H1 (cell line): ENCODE results near the gene PDK4. TPM values are rescaled to one million over a fixed set of nuclear protein-coding genes. Genes with fewer than 3 reads are reported as not detected.

Experiments
- CTCF ChIA-PET: fragments of 300-600 bp; sonication (Branson Sonifier 250); formaldehyde crosslinking; loops from one replicate; lab custom pipeline; 2021; ENCODE audit not compliant: partially characterized antibody; lab: Charles Lee
- POLR2A ChIA-PET: fragments of 300-600 bp; sonication (Branson Sonifier 250); formaldehyde crosslinking; loops from one replicate; lab custom pipeline; 2021; ENCODE audit warnings: inconsistent platforms; ENCODE audit not compliant: partially characterized antibody; lab: Charles Lee
- DNase-seq, 2 experiments: peaks; one replicate each; pipeline versions ENCODE4 v3.0.0 to v3.0.0-alpha.2; 2010 to 2022; ENCODE audit warnings: low spot score in 2 of 2, low read depth in 1 of 2, mixed read lengths in 1 of 2
- FAIRE-seq: peaks from 2 replicates; lab custom pipeline; 2011; peaks lifted over from hg19 to GRCh38; lab: Jason Lieb, UNC
- H2AFZ ChIP-seq: 2 replicates; pipeline ENCODE4 v1.8.1; 2012; ENCODE audit warnings: low read length, inconsistent platforms
- H2AK5ac ChIP-seq: 2 replicates; pipeline ENCODE4 v1.6.1; 2013; ENCODE audit warnings: low read depth, low read length
- H2BK120ac ChIP-seq: replicated peaks from 2 replicates; pipeline ENCODE3; 2013; ENCODE audit warnings: low read depth, low read length, inconsistent platforms
- H2BK12ac ChIP-seq: 2 replicates; pipeline ENCODE4 v1.6.1; 2013; ENCODE audit warnings: low read depth, low read length
- H2BK15ac ChIP-seq: 2 replicates; pipeline ENCODE4 v1.6.1; 2013; ENCODE audit warnings: low read length
- H2BK20ac ChIP-seq: 2 replicates; pipeline ENCODE4 v1.6.1; 2013; ENCODE audit warnings: low read length
- H2BK5ac ChIP-seq: 2 replicates; pipeline ENCODE4 v1.6.1; 2013; ENCODE audit warnings: low read depth, low read length
- H3K14ac ChIP-seq: 2 replicates; pipeline ENCODE4 v1.6.1; 2013; ENCODE audit warnings: inconsistent platforms; ENCODE audit not compliant: insufficient read length
- H3K18ac ChIP-seq: 2 replicates; pipeline ENCODE4 v1.6.1; 2013; ENCODE audit warnings: low read length; ENCODE audit errors: extremely low read depth
- H3K23ac ChIP-seq: 2 replicates; pipeline ENCODE4 v1.6.1; 2013; ENCODE audit warnings: inconsistent platforms; ENCODE audit not compliant: insufficient read length
- H3K23me2 ChIP-seq: 2 replicates; pipeline ENCODE4 v1.6.1; 2013; ENCODE audit warnings: low read depth, low read length
- H3K27ac ChIP-seq: 2 replicates; pipeline ENCODE4 v1.6.1; 2011; ENCODE audit warnings: low read depth, low read length, inconsistent platforms
- H3K27me3 ChIP-seq, 4 experiments: replicated peaks in 1 of 4; 1 replicate in 1 of 4; 2 replicates in 3 of 4; pipeline versions ENCODE4 v1.6.1 to v1.8.1; 2011 to 2013; ENCODE audit warnings: low read length in 3 of 4, mild to moderate bottlenecking in 3 of 4, inconsistent platforms in 2 of 4, mixed read lengths in 2 of 4, moderate library complexity in 1 of 4; ENCODE audit not compliant: control insufficient read depth in 3 of 4, insufficient read depth in 3 of 4; ENCODE audit errors: extremely low read depth in 1 of 4
- H3K36me3 ChIP-seq, 4 experiments: 2 replicates each; pipeline versions ENCODE4 v1.6.1 to v1.8.1; 2011 to 2013; ENCODE audit warnings: mild to moderate bottlenecking in 4 of 4, low read length in 3 of 4, moderate library complexity in 2 of 4, control low read depth in 1 of 4, inconsistent platforms in 1 of 4; ENCODE audit not compliant: insufficient read depth in 4 of 4, control insufficient read depth in 2 of 4
- H3K4ac ChIP-seq: replicated peaks from 2 replicates; pipeline ENCODE3; 2013; ENCODE audit warnings: low read length, low read depth, mixed read lengths, inconsistent platforms; ENCODE audit not compliant: insufficient read length
- H3K4me1 ChIP-seq, 4 experiments: replicated peaks in 1 of 4; 1 replicate in 1 of 4; 2 replicates in 3 of 4; pipeline versions ENCODE4 v1.6.1 to v1.8.1; 2011 to 2013; ENCODE audit warnings: low read length in 3 of 4, inconsistent platforms in 2 of 4, mixed read lengths in 1 of 4; ENCODE audit not compliant: insufficient read depth in 4 of 4, control insufficient read depth in 3 of 4
- H3K4me2 ChIP-seq, 2 experiments: 2 replicates each; pipeline versions ENCODE4 v1.6.1 to v1.8.1; 2011 to 2013; ENCODE audit warnings: low read depth in 2 of 2, low read length in 2 of 2, control low read depth in 1 of 2, inconsistent platforms in 1 of 2, mild to moderate bottlenecking in 1 of 2; ENCODE audit not compliant: insufficient read depth in 1 of 2
- H3K4me3 ChIP-seq, 4 experiments: fragments of 200-600, 300-600 bp in 1 of 4; sonication (generic), shearing (Covaris generic), sonication (Bioruptor Twin) in 1 of 4; 2 replicates each; pipeline versions ENCODE4 v1.5.1 to v1.8.1; 2011 to 2016; ENCODE audit warnings: low read length in 4 of 4, low read depth in 3 of 4, control low read depth in 2 of 4, inconsistent platforms in 2 of 4, mild to moderate bottlenecking in 2 of 4, mixed read lengths in 1 of 4, moderate library complexity in 1 of 4; ENCODE audit not compliant: insufficient read depth in 2 of 4; ENCODE audit errors: extremely low read depth in 1 of 4
- H3K56ac ChIP-seq: replicated peaks from 2 replicates; pipeline ENCODE3; 2013; ENCODE audit warnings: low read depth, mild to moderate bottlenecking, mixed read lengths, low read length, inconsistent platforms; ENCODE audit not compliant: insufficient read length
- H3K79me1 ChIP-seq: 2 replicates; pipeline ENCODE4 v1.6.1; 2013; ENCODE audit warnings: low read depth, low read length, control low read depth
- H3K79me2 ChIP-seq, 2 experiments: 2 replicates each; pipeline versions ENCODE4 v1.6.1 to v1.8.1; 2012 to 2013; ENCODE audit warnings: low read length in 2 of 2, mild to moderate bottlenecking in 2 of 2, inconsistent platforms in 1 of 2; ENCODE audit not compliant: insufficient read depth in 2 of 2, control insufficient read depth in 1 of 2
- H3K9ac ChIP-seq, 4 experiments: replicated peaks in 1 of 4; 1 replicate in 1 of 4; 2 replicates in 3 of 4; pipeline versions ENCODE4 v1.6.1 to v1.8.1; 2011 to 2013; ENCODE audit warnings: low read depth in 3 of 4, low read length in 3 of 4, control low read depth in 2 of 4, mild to moderate bottlenecking in 2 of 4, moderate library complexity in 2 of 4, inconsistent platforms in 1 of 4; ENCODE audit errors: extremely low read depth in 1 of 4
- H3K9me3 ChIP-seq, 2 experiments: 2 replicates each; pipeline versions ENCODE4 v1.6.1 to v1.8.1; 2012 to 2013; ENCODE audit warnings: mild to moderate bottlenecking in 2 of 2, moderate library complexity in 2 of 2, control low read depth in 1 of 2, inconsistent platforms in 1 of 2, low read depth in 1 of 2, low read length in 1 of 2, mixed read lengths in 1 of 2; ENCODE audit not compliant: insufficient read depth in 2 of 2
- H4K20me1 ChIP-seq, 2 experiments: replicated peaks in 1 of 2; 2 replicates each; pipeline versions ENCODE3 to v1.8.1; 2011 to 2013; ENCODE audit warnings: inconsistent platforms in 2 of 2, low read length in 2 of 2, mild to moderate bottlenecking in 1 of 2; ENCODE audit not compliant: insufficient read depth in 2 of 2, control insufficient read depth in 1 of 2
- H4K5ac ChIP-seq: 2 replicates; pipeline ENCODE4 v1.6.1; 2013; ENCODE audit warnings: low read length, low read depth, mixed read lengths, inconsistent platforms; ENCODE audit not compliant: insufficient read length
- H4K8ac ChIP-seq: 2 replicates; pipeline ENCODE4 v1.8.0; 2013; ENCODE audit warnings: mild to moderate bottlenecking, moderate library complexity, low read length, inconsistent platforms; ENCODE audit not compliant: insufficient read depth; ENCODE audit errors: extremely low read depth
- H4K91ac ChIP-seq: replicated peaks from 2 replicates; pipeline ENCODE3; 2013; ENCODE audit warnings: low read length, mixed read lengths, inconsistent platforms; ENCODE audit not compliant: insufficient read length
- BACH1 ChIP-seq: IDR thresholded peaks from 2 replicates; pipeline ENCODE4 v1.6.1; 2012; ENCODE audit warnings: low read length, improper control_type of control experiment
- CBX5 ChIP-seq: fragments of 300-800, 300-1000 bp; sonication (generic); IDR thresholded peaks from 2 replicates; pipeline ENCODE4 v1.7.1; 2016; ENCODE audit warnings: antibody characterized with exemption, low read length, low read depth
- CHD2 ChIP-seq: IDR thresholded peaks from 2 replicates; pipeline ENCODE4 v1.6.1; 2012; ENCODE audit warnings: low read length, improper control_type of control experiment
- HDAC6 ChIP-seq: IDR thresholded peaks from one replicate; pipeline ENCODE4 v1.7.1; 2012; ENCODE audit warnings: low read depth, mild to moderate bottlenecking, inconsistent platforms, low read length, moderate library complexity
- JUN ChIP-seq: IDR thresholded peaks from 2 replicates; pipeline ENCODE4 v1.6.1; 2011; ENCODE audit warnings: low read depth, mild to moderate bottlenecking, improper control_type of control experiment, low read length
- JUND ChIP-seq: IDR thresholded peaks from 2 replicates; pipeline ENCODE4 v1.6.1; 2011; ENCODE audit warnings: mild to moderate bottlenecking, improper control_type of control experiment, low read length
- KDM1A ChIP-seq: fragments of 200-600, 300-600 bp; sonication (generic); IDR thresholded peaks from 2 replicates; pipeline ENCODE4 v1.7.1; 2016; ENCODE audit warnings: mild to moderate bottlenecking, low read length, borderline replicate concordance
- NANOG ChIP-seq: IDR thresholded peaks from 2 replicates; pipeline ENCODE4 v1.6.1; 2011; ENCODE audit warnings: low read length, low read depth, mild to moderate bottlenecking, inconsistent platforms; ENCODE audit not compliant: insufficient read depth, poor library complexity, severe bottlenecking
- PHF8 ChIP-seq: fragments of 200-600 bp; sonication (generic); conservative IDR thresholded peaks from 2 replicates; pipeline ENCODE4 v1.7.1; 2012; ENCODE audit warnings: low read depth, mild to moderate bottlenecking, inconsistent platforms, low read length, moderate library complexity
- POLR2AphosphoS5 ChIP-seq: IDR thresholded peaks from 2 replicates; pipeline ENCODE4 v1.6.1; 2011; ENCODE audit warnings: low read depth, low read length
- RNF2 ChIP-seq: fragments of 200-900, 300-1000 bp; sonication (generic); IDR thresholded peaks from 2 replicates; pipeline ENCODE4 v1.7.1; 2016; ENCODE audit warnings: borderline replicate concordance, low read depth, mild to moderate bottlenecking, antibody characterized with exemption, low read length; ENCODE audit not compliant: poor library complexity, severe bottlenecking; ENCODE audit errors: missing control alignments
- SAP30 ChIP-seq: fragments of 300-600 bp; sonication (generic); IDR thresholded peaks from 2 replicates; pipeline ENCODE4 v1.7.1; 2012; ENCODE audit warnings: low read length, moderate library complexity, mild to moderate bottlenecking, inconsistent platforms; ENCODE audit not compliant: insufficient read depth, insufficient replicate concordance
- SP4 ChIP-seq: IDR thresholded peaks from 2 replicates; pipeline ENCODE4 v1.6.1; 2012; ENCODE audit warnings: low read length, inconsistent platforms
- TBP ChIP-seq: IDR thresholded peaks from 2 replicates; pipeline ENCODE4 v1.6.1; 2011; ENCODE audit warnings: low read depth, low read length, improper control_type of control experiment
- TCF12 ChIP-seq: IDR thresholded peaks from 2 replicates; pipeline ENCODE4 v1.6.1; 2011; ENCODE audit warnings: low read depth, mild to moderate bottlenecking, low read length
- WGBS, 2 experiments: shearing (Covaris generic) in 1 of 2; methylation state at CpG; one replicate each; pipeline versions ENCODE4 v1.1.6 to v1.1.7; 2013 to 2015; ENCODE audit warnings: low lambda C conversion rate in 2 of 2, mixed read lengths in 2 of 2, inconsistent platforms in 1 of 2, low coverage in 1 of 2, missing lambda C conversion rate in 1 of 2; ENCODE audit not compliant: insufficient replicate concordance in 2 of 2, insufficient coverage in 1 of 2, insufficient read length in 1 of 2; ENCODE audit errors: extremely low coverage in 1 of 2, missing lambda C conversion rate in 1 of 2; 5-methylcytosine and 5-hydroxymethylcytosine counted together
- polyA plus RNA-seq, 7 experiments: library from polyadenylated mRNA; depleted of rRNA in 3 of 7; stranded (reverse) in 5 of 7; unstranded in 2 of 7; fragments of >200 nt in 5 of 7; fragments of 200-250 nt in 2 of 7; gene quantifications; 1 replicate in 5 of 7; 2 replicates in 1 of 7; 4 replicates in 1 of 7; pipeline versions ENCODE4 v1.2.1 to v1.2.3, GENCODE V29; 2011 to 2013; ENCODE audit warnings: missing spikeins in 2 of 7, mixed read lengths in 2 of 7
- total RNA-seq: library from RNA; stranded (reverse); fragmentation: NEBNext Ultra II Directional; extraction: Animal tissue kit (Norgen Biotek cat#: 25700); gene quantifications from 2 replicates; pipeline ENCODE4 v1.2.1, GENCODE V29; 2021

Gene PDK4
- total and polyA plus RNA-seq, 2 of the 8 experiments (the other 6 are each of a cell fraction or from before 2014, with no cell fraction given) = 0.26 TPM; not detected in 1

DNA sequence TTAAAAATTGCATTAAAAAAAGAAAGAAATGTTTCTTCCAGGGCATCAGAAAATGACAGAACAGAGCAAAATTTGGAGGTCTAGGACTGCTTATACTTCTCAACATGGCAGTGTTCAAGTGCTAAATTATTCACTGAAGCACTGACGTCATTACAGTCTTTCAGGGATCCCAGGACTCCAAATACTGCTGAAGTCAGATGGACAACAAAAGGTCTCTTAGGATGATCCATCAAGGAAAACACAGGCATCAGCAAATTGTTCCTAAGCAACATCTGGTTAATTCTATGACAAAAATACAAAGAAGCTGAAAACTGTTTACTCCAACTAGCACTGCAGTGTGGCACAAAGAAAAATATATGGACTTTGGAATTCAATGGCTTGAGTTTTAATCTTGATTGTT is 52.1 kb downstream of the PDK4 start:
- no peak overlapping the region for H2BK5ac ChIP-seq
- no peak overlapping the region for H4K5ac ChIP-seq
- no peak overlapping the region for H4K8ac ChIP-seq
- no peaks in the 10 kb centered on the region for H3K27me3 ChIP-seq
- no peak overlapping the region for H2AK5ac ChIP-seq
- ChIA-PET POLR2A (interaction anchor here (0.6 kb wide), 1 partner anchor 32 kb away, joined by 3 read pairs; no protein-coding TSS in a partner anchor), CTCF (interaction anchor here (1.0 to 15.7 kb wide), 13 partner anchors 9 to 321 kb away, joined by 3 to 187 read pairs (median 6); no protein-coding TSS in a partner anchor)
- H3K56ac ChIP-seq = no peak overlapping the region
- H3K27ac ChIP-seq = no peak overlapping the region
- no peaks in the 10 kb centered on the region for H3K79me1 ChIP-seq
- H2AFZ ChIP-seq = no peak overlapping the region
- no peak overlapping the region for H2BK20ac ChIP-seq
- no peak overlapping the region for H3K14ac ChIP-seq
- H3K4ac ChIP-seq = no peak overlapping the region
- H3K9me3 ChIP-seq = no peaks in the 10 kb centered on the region
- no peak overlapping the region for H3K23ac ChIP-seq
- no peak overlapping the region for H2BK15ac ChIP-seq
- FAIRE-seq (no peak), DNase-seq (no peak)
- WGBS, 2 experiments = 78% methylated on average over 1 of the region's 1 CpG; no CpG with 5 or more reads in 1 of the 2 experiments
- H3K4me1 ChIP-seq = no peaks in the 10 kb centered on the region
- no peak overlapping the region for H2BK12ac ChIP-seq
- no peak overlapping the region for H3K18ac ChIP-seq
- H3K9ac ChIP-seq = no peak overlapping the region
- no peaks in the 10 kb centered on the region for H3K79me2 ChIP-seq
- no peak overlapping the region for H4K91ac ChIP-seq
- no peak overlapping the region for H3K4me2 ChIP-seq
- H2BK120ac ChIP-seq = no peak overlapping the region
- no peaks in the 10 kb centered on the region for H3K23me2 ChIP-seq
- H4K20me1 ChIP-seq = no peaks in the 10 kb centered on the region
- no peaks in the 10 kb centered on the region for H3K36me3 ChIP-seq
- H3K4me3 ChIP-seq = no peak overlapping the region
- TF ChIP-seq KDM1A (no peak), JUN (no peak), CHD2 (no peak), RNF2 (no peak), POLR2AphosphoS5 (no peak), TCF12 (no peak), BACH1 (no peak), JUND (no peak), SP4 (no peak), PHF8 (no peak), CBX5 (no peak), HDAC6 (no peak), NANOG (no peak), SAP30 (no peak), TBP (no peak)
